Chondrocyte (in vitro differentiated cells): Measurements from ENCODE around the gene HERC3. TPM values are rescaled to one million over a fixed set of nuclear protein-coding genes. Genes with fewer than 3 reads are reported as not detected.

Source experiments
- DNase-seq: peaks from one replicate; pipeline ENCODE4 v3.0.0; 2021; ENCODE audit warnings: mixed read lengths, low spot score
- H3K27ac Mint-ChIP-seq: one replicate; pipeline ENCODE4 v1.8.0; 2021; ENCODE audit warnings: mild to moderate bottlenecking, moderate library complexity, mixed read lengths; ENCODE audit not compliant: unreplicated experiment
- H3K27me3 Mint-ChIP-seq: 2 replicates; pipeline ENCODE4 v1.8.0; 2021; ENCODE audit warnings: low read depth, mixed read lengths
- H3K36me3 Mint-ChIP-seq: 2 replicates; pipeline ENCODE4 v1.8.0; 2021; ENCODE audit warnings: low read depth, mixed read lengths
- H3K4me1 Mint-ChIP-seq: 2 replicates; pipeline ENCODE4 v1.8.0; 2021; ENCODE audit warnings: low read depth, mild to moderate bottlenecking, mixed read lengths
- H3K4me3 Mint-ChIP-seq: one replicate; pipeline ENCODE4 v1.8.0; 2021; ENCODE audit warnings: mild to moderate bottlenecking, moderate library complexity, mixed read lengths; ENCODE audit not compliant: unreplicated experiment
- H3K9me3 Mint-ChIP-seq: 2 replicates; pipeline ENCODE4 v1.8.0; 2021; ENCODE audit warnings: low read depth, mixed read lengths
- total RNA-seq: library from RNA; stranded (reverse); gene quantifications from 3 replicates; pipeline ENCODE4 v1.2.1, GENCODE V29; 2021
- TF ChIP-seq, protein P1 (sequence below): fragments of 200-600 bp; sonication (generic); IDR thresholded peaks from 2 replicates; pipeline ENCODE4 v1.5.0; 2021; ENCODE audit warnings: antibody characterized with exemption, mild to moderate bottlenecking, moderate library complexity

The HERC3 gene
- total RNA-seq, 1 donor from 2014 or later = 16.7 TPM

DNA sequence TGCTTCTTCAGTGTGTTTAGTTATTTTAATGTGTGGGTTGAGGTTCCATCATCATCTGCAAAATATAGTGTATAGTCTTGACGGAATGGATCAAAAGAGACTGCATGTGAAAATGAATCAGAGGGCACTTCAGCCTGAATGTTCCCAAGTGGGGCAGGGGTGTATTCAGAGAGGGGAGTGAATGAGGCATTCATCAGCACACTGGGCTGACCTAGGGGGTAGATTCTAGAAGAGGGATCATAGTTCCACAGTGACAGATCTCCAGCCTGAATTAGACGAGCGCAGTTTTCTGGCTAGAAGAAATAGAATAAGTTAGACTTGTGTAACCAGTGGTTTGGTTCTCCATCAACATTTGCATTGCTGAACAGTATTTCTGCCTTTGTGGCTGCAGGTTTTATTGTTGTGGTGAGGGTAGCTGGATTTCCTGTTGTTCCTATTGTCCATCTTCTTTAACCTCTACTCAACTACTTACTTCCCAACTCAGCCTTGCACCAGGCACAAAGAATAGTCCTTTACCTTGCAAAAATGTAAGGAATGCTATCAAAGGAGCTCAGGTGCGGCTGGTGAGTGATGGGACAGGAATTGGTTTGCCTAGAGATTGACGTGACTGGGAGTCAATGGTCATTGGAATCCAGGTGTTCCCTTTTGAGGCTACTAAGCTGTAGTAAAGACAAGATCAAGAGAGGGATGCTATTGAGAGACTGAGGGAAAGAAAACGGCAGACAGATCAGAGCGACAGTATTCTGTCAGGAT is 54.4 kb downstream of the HERC3 start:
- TF ChIP-seq, protein P1, sequence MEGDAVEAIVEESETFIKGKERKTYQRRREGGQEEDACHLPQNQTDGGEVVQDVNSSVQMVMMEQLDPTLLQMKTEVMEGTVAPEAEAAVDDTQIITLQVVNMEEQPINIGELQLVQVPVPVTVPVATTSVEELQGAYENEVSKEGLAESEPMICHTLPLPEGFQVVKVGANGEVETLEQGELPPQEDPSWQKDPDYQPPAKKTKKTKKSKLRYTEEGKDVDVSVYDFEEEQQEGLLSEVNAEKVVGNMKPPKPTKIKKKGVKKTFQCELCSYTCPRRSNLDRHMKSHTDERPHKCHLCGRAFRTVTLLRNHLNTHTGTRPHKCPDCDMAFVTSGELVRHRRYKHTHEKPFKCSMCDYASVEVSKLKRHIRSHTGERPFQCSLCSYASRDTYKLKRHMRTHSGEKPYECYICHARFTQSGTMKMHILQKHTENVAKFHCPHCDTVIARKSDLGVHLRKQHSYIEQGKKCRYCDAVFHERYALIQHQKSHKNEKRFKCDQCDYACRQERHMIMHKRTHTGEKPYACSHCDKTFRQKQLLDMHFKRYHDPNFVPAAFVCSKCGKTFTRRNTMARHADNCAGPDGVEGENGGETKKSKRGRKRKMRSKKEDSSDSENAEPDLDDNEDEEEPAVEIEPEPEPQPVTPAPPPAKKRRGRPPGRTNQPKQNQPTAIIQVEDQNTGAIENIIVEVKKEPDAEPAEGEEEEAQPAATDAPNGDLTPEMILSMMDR = no peak
- Mint-ChIP-seq H3K4me3 (no peak overlapping the region), H3K36me3 (no peaks in the 10 kb centered on the region), H3K9me3 (peaks cover 9% of the 10 kb centered on the region), H3K4me1 (peaks cover 21% of the 10 kb centered on the region), H3K27ac (no peak overlapping the region), H3K27me3 (no peaks in the 10 kb centered on the region)
- DNase-seq = no peak

DNA sequence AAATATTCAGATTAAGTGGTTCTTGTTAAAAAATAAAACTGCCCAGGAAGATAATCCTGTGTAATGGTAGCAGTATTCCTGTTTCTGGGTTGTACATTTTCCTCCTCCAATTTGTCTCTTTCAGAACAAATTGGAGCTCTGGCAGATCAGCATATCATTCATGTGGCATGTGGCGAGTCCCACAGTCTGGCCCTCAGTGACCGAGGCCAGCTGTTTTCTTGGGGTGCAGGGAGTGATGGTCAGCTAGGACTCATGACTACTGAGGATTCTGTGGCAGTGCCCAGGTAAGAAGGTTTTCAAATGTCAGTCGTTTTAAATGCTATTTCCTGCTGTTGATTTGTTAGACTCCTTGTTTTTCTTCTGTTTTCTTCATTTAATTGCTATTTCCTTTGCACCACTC is 57.4 kb downstream of the HERC3 start:
- no peak for DNase-seq
- Mint-ChIP-seq H3K4me3 (no peak overlapping the region), H3K27me3 (no peaks in the 10 kb centered on the region), H3K9me3 (no peaks in the 10 kb centered on the region), H3K27ac (no peak overlapping the region), H3K36me3 (peaks cover 4% of the 10 kb centered on the region), H3K4me1 (peaks cover 21% of the 10 kb centered on the region)
- TF ChIP-seq, protein P1 = no peak

DNA sequence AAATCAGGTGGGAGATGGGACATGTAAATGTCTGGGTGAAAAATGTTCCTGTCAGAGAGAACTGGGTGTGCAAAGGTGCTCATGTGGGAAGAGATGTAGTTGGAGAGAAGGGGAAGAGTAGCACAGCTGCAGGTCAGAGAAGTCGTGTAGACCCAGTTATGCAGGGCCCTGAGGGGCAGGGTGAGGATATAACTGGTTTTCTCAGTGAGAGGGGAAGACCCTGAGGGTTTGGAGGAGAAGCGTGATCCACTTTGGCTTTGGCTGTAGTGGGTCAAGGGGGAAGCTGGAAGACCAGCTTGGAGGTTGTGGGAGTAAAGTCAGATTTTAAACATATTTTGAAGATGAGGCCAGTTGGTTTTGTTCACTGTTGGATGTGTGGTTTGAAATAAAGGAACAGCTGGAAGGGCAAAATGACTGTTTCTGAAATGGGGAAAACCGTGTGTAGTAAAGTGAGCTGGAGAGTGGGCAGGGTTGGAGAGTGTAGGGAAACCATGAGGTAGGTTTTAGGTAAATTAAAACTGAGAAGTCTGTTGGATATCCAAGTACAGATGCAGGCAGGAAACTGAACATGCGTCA is 61.2 kb downstream of the HERC3 start:
- H3K27me3 Mint-ChIP-seq = no peaks in the 10 kb centered on the region
- no peak overlapping the region for H3K4me3 Mint-ChIP-seq
- DNase-seq = no peak
- TF ChIP-seq, protein P1 = no peak
- no peak overlapping the region for H3K27ac Mint-ChIP-seq
- peaks cover 10% of the 10 kb centered on the region for H3K36me3 Mint-ChIP-seq
- no peaks in the 10 kb centered on the region for H3K9me3 Mint-ChIP-seq
- H3K4me1 Mint-ChIP-seq = peaks cover 14% of the 10 kb centered on the region

DNA sequence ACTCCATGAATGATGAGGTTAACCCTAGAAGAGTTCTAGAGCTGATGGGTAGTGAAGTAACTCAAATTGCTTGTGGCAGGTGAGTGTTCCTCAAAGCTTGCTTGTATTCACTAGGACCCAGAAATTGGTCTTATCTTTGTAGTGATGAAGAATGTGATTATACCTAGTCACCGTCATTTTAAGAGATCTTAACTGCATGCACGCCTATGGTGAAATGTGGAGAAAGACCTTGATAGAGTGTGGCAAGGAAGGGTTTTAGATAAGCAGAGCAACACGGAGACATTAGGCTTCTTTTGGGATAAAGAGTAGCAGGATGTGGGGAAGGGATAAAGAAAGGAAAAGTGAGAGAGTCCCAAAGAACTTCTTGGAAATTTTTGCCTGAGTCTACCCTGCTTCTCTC is 62.9 kb downstream of the HERC3 start:
- no peaks in the 10 kb centered on the region for H3K27me3 Mint-ChIP-seq
- H3K9me3 Mint-ChIP-seq = no peaks in the 10 kb centered on the region
- H3K27ac Mint-ChIP-seq = no peak overlapping the region
- TF ChIP-seq, protein P1 = no peak
- peaks cover 10% of the 10 kb centered on the region for H3K36me3 Mint-ChIP-seq
- no peak for DNase-seq
- H3K4me1 Mint-ChIP-seq = peaks cover 10% of the 10 kb centered on the region
- no peak overlapping the region for H3K4me3 Mint-ChIP-seq

DNA sequence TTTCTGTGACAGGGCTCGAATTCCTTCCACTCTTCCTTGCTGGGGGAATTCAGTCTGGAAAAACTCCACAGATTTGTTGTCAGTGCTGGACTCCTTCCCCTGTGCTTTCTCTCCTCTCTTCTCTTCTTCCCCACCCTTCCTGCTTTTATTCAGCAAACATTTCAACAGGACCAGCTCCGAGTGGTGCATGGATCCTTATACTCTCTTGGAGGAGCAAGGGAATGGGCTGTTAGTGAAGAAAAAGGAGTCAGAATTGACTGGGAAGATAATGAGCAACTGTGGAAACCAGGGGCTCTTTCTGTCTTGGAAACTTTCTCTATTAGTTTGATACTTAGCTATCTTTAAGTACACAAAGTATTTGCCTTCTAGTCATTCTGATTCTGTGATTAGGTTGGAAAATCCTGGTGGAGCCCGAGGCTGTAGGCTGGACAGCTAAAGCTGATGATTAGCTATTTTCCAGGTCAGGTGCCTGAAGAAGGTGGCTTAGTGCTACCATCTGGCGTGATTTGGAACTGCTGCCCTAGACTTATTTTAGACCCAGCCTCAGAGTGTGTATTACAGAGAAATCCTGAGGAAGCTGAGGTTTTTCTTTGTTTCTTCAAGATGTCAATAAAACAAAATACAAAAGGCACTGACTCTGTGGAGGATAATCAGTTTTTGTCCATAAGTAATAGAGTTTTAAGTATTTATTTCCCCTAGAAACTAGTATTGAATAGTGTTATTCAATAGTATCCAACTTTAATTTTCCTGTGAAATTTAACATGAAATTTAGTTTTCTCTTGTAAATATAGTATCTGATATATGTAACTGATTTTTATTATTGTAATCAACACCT is 67.0 kb downstream of the HERC3 start:
- no peak for DNase-seq
- TF ChIP-seq, protein P1 = peak; percentile 85
- Mint-ChIP-seq H3K4me1 (peaks cover 38% of the 10 kb centered on the region), H3K4me3 (peak overlapping the region; percentile 15), H3K27me3 (no peaks in the 10 kb centered on the region), H3K27ac (peak overlapping the region; percentile 37), H3K36me3 (peaks cover 6% of the 10 kb centered on the region), H3K9me3 (no peaks in the 10 kb centered on the region)
